Adrenal gland (tissue), 12 donors: ENCODE data around the gene FMN2. TPM values are rescaled to one million over a fixed set of nuclear protein-coding genes. Genes with fewer than 3 reads are reported as not detected.

Experiments used
- DNase-seq, 7 donors: peaks; one replicate each; pipeline ENCODE4 v3.0.0-alpha.2; 2019 to 2020
- H3K27ac ChIP-seq, 5 donors: fragments of 200-600 bp; sonication (generic) in 4 of 5; 1 replicate in 3 of 5; 2 replicates in 2 of 5; pipeline versions ENCODE4 v1.5.1 to v1.8.0; 2016 to 2020; ENCODE audit warnings: mild to moderate bottlenecking in 1 of 5
- H3K27me3 ChIP-seq: fragments of 200-600 bp; 2 replicates; pipeline ENCODE4 v1.8.0; 2021
- H3K36me3 ChIP-seq, 2 donors: fragments of 200-600 bp; replicated peaks in 1 of 2; 1 replicate in 1 of 2; 2 replicates in 1 of 2; pipeline versions ENCODE4 v1.5.1 to v1.8.0; 2018 to 2022
- H3K4me1 ChIP-seq, 2 donors: fragments of 200-600 bp; replicated peaks in 1 of 2; 1 replicate in 1 of 2; 2 replicates in 1 of 2; pipeline versions ENCODE4 v1.5.1 to v1.8.0; 2018 to 2021
- H3K4me3 ChIP-seq, 4 donors: fragments of 200-600 bp; sonication (generic) in 3 of 4; one replicate each; pipeline ENCODE4 v1.5.1; 2016 to 2018
- H3K9me3 ChIP-seq, 3 donors: fragments of 200-600 bp; sonication (generic) in 1 of 3; replicated peaks in 1 of 3; 1 replicate in 2 of 3; 2 replicates in 1 of 3; pipeline versions ENCODE4 v1.5.1 to v1.8.0; 2016 to 2021
- POLR2A ChIP-seq, 2 donors: fragments of 450-650 bp; IDR thresholded peaks; one replicate each; pipeline ENCODE4 v1.6.1; 2017; ENCODE audit warnings: antibody characterized with exemption in 2 of 2, mild to moderate bottlenecking in 2 of 2, moderate library complexity in 1 of 2
- WGBS, 4 donors: extraction: QIAGEN DNeasy Blood & Tissue Kit in 2 of 4; methylation state at CpG; one replicate each; pipeline versions ENCODE4 v1.1.5 to v1.1.7; 2013 to 2017; 5-methylcytosine and 5-hydroxymethylcytosine counted together
- intact Hi-C, 2 donors: fragments of 100-400 bp; cut with DNase I; formaldehyde crosslinking; loops; one replicate each; pipeline versions ENCODE4 v1.14.1 to v1.15.0; 2022 to 2023
- polyA plus RNA-seq, 3 donors: library from polyadenylated mRNA; stranded (reverse); fragments of 200-250 nt in 2 of 3; fragments of 350-450 nt in 1 of 3; fragmentation: Illumina TruSeq in 1 of 3; extraction: RNeasy Lipid Tissue Mini Kit (QIAGEN cat#74804) in 1 of 3; gene quantifications; one replicate each; pipeline ENCODE4 v1.2.3, GENCODE V29; 2013 to 2014
- total RNA-seq, 9 donors: library from RNA; depleted of rRNA in 4 of 9; stranded (reverse); fragments of >200 nt in 4 of 9; fragments of 120-200 nt in 1 of 9; fragmentation: NEBNext Ultra II Directional in 1 of 9; extraction: Animal tissue kit (Norgen Biotek cat#: 25700) in 1 of 9; gene quantifications; one replicate each; pipeline versions ENCODE4 v1.1.0 to v1.2.4, GENCODE V29; 2013 to 2023
- TF ChIP-seq, protein P1 (sequence below), 6 experiments: fragments of 450-650 bp in 4 of 6; fragments of 200-600 bp in 2 of 6; sonication (generic) in 1 of 6; IDR thresholded peaks; 1 replicate in 5 of 6; 2 replicates in 1 of 6; pipeline versions ENCODE4 v1.5.1 to v1.8.0; 2016 to 2021; ENCODE audit warnings: antibody characterized with exemption in 6 of 6, mild to moderate bottlenecking in 2 of 6, moderate library complexity in 1 of 6
- donor health status: healthy with polysubstance abuse.
- donor health status: Bipolar disorder and iron deficiency.
- donor health status: DM: yes; HTN: yes; CAD: no.
- donor health status: DM: no; HTN: no; CAD: no.
- donor health status: DM: no; HTN: no; CAD: no.
- donor health status: DM: yes; HTN: yes; CAD: no.

Gene FMN2
- total and polyA plus RNA-seq, 12 donors = 0.69 to 9.8 (median 3.1) TPM

GRCh38 chr1:240201931-240202330, 110.2 kb downstream of the FMN2 start:
- H3K36me3 ChIP-seq = no peaks in the 10 kb centered on the region
- intact Hi-C loops = no loop called here
- no peak overlapping the region for H3K4me3 ChIP-seq
- H3K27me3 ChIP-seq = no peaks in the 10 kb centered on the region
- TF ChIP-seq POLR2A (IDR thresholded peaks at IDR 0.05) = no peak
- TF ChIP-seq, protein P1, sequence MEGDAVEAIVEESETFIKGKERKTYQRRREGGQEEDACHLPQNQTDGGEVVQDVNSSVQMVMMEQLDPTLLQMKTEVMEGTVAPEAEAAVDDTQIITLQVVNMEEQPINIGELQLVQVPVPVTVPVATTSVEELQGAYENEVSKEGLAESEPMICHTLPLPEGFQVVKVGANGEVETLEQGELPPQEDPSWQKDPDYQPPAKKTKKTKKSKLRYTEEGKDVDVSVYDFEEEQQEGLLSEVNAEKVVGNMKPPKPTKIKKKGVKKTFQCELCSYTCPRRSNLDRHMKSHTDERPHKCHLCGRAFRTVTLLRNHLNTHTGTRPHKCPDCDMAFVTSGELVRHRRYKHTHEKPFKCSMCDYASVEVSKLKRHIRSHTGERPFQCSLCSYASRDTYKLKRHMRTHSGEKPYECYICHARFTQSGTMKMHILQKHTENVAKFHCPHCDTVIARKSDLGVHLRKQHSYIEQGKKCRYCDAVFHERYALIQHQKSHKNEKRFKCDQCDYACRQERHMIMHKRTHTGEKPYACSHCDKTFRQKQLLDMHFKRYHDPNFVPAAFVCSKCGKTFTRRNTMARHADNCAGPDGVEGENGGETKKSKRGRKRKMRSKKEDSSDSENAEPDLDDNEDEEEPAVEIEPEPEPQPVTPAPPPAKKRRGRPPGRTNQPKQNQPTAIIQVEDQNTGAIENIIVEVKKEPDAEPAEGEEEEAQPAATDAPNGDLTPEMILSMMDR (IDR thresholded peaks at IDR 0.05) = no peak
- whole genome bisulfite sequencing, 4 donors = 69 to 89% (median 82%) methylated on average over 4 of the region's 4 CpGs
- no peak for DNase-seq
- no peaks in the 10 kb centered on the region for H3K9me3 ChIP-seq
- no peak overlapping the region for H3K27ac ChIP-seq
- peaks cover 0 to 8% of the 10 kb centered on the region in 2 donors for H3K4me1 ChIP-seq

DNA sequence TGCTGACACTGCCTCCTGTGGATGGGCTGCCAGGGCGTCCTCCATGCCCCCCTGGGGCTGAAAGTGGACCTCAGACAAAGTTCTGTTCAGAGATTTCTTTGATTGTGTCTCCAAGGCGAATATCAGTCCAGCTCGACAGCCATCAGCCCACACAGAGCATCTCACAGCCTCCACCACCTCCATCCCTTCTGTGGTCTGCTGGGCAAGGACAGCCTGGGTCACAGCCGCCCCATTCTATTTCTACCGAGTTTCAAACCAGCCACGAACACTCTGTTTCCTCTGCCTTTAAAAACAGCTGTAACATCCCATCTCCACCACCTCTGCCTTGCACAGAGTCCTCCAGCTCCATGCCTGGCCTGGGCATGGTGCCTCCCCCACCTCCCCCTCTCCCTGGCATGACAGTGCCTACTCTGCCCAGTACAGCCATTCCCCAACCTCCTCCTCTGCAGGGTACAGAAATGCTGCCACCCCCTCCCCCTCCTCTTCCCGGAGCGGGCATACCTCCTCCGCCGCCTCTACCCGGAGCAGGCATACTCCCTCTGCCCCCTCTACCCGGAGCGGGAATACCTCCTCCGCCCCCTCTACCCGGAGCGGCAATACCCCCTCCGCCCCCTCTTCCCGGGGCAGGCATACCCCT, 115.5 kb downstream of the FMN2 start:
- intact Hi-C loops = no loop called here
- H3K27ac ChIP-seq = no peak overlapping the region
- TF ChIP-seq POLR2A (IDR thresholded peaks at IDR 0.05) = no peak
- TF ChIP-seq, protein P1 (IDR thresholded peaks at IDR 0.05) = no peak
- no peaks in the 10 kb centered on the region for H3K27me3 ChIP-seq
- no peak for DNase-seq
- no peaks in the 10 kb centered on the region for H3K36me3 ChIP-seq
- no peak overlapping the region for H3K4me3 ChIP-seq
- H3K4me1 ChIP-seq = no peaks in the 10 kb centered on the region
- 89 to 92% (median 91%) methylated on average over 18 of the region's 18 CpGs for WGBS, 4 donors
- H3K9me3 ChIP-seq = no peaks in the 10 kb centered on the region

DNA sequence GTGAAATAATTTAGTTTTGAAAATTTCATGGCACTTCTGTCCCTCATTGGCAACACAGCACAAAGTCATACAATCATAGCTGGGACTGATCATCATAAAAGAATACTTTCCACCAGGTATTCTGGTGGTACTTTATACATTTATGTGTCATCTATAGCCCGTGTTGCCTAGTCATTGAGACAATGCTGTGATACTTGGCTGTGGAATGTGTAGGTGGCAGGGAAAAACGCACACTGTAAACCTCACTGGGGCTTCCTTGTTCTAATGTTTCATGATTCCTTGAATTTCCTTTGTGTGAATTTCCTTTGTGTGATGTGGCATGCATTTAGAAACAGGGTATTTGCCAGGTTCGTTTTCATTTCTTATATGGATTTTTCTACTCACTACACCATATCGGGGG, 118.3 kb downstream of the FMN2 start:
- DNase-seq = no peak
- intact Hi-C loops = no loop called here

GRCh38 chr1:240212556-240212955, 120.9 kb downstream of the FMN2 start:
- TF ChIP-seq, protein P1 (IDR thresholded peaks at IDR 0.05) = no peak
- no peak for TF ChIP-seq POLR2A (IDR thresholded peaks at IDR 0.05)
- DNase-seq = no peak
- 74 to 86% (median 83%) methylated on average over 5 of the region's 5 CpGs for WGBS, 4 donors
- no peak overlapping the region for H3K27ac ChIP-seq
- intact Hi-C loops = no loop called here
- H3K36me3 ChIP-seq = no peaks in the 10 kb centered on the region
- no peaks in the 10 kb centered on the region for H3K27me3 ChIP-seq
- no peaks in the 10 kb centered on the region for H3K9me3 ChIP-seq
- H3K4me1 ChIP-seq = no peaks in the 10 kb centered on the region
- H3K4me3 ChIP-seq = no peak overlapping the region

More for the DNA sequence above, 118.3 kb downstream of the FMN2 start:
- no peaks in the 10 kb centered on the region for H3K9me3 ChIP-seq
- TF ChIP-seq, protein P1 (IDR thresholded peaks at IDR 0.05) = no peak
- no peak for TF ChIP-seq POLR2A (IDR thresholded peaks at IDR 0.05)
- no peak overlapping the region for H3K4me3 ChIP-seq
- H3K4me1 ChIP-seq = no peaks in the 10 kb centered on the region
- no peaks in the 10 kb centered on the region for H3K36me3 ChIP-seq
- no peak overlapping the region for H3K27ac ChIP-seq
- 74 to 84% (median 81%) methylated on average over 4 of the region's 4 CpGs for WGBS, 4 donors
- no peaks in the 10 kb centered on the region for H3K27me3 ChIP-seq
